Heart left ventricle (tissue), 13 donors: ENCODE data around the gene ZNF337.

ENCODE experiments used
- POLR2A ChIP-seq, 2 donors: fragments of 450-650 bp; IDR thresholded peaks; one replicate each; pipeline ENCODE4 v1.6.1; 2017; ENCODE audit warnings: antibody characterized with exemption in 2 of 2, mild to moderate bottlenecking in 2 of 2, moderate library complexity in 2 of 2
- TF ChIP-seq, protein P1 (sequence below), 12 donors: fragments of 200-600 bp; sonication (generic) in 4 of 12; IDR thresholded peaks; one replicate each; pipeline versions ENCODE4 v1.5.0 to v1.8.0; 2018 to 2022; ENCODE audit warnings: antibody characterized with exemption in 12 of 12, mild to moderate bottlenecking in 5 of 12
- donor health status: ischemic (EF 13 %, LVEDD 7.1; RV severe dilation, severe dysfunction).
- donor health status: DM: no; HTN: yes; CAD: no.
- donor health status: DM: no; HTN: no; CAD: no.
- donor health status: ischemic (EF 25% LVEDD 6.9; RV normal size, moderate dysfunction).
- donor health status: ischemic (EF 25% LVEDD 5.7; RV mildly dilated, moderate dysfunction).
- donor health status: ischemic (EF 35%, LVEDD 5.7; RV mildly dilated, moderate dysfunction).
- donor health status: nonischemic (EF 11% LVEDD 7.7; RV severe dilation, severe dysfunction).
- donor health status: DM: yes; HTN: yes; CAD: no.
- donor health status: PGD.
- donor health status: ischemic (EF 29% LVEDD 5.4; RV normal size, mild dysfunction).
- donor health status: nonischemic (EF 23%, LVEDD 6.1; RV moderate dilation, normal function).

DNA sequence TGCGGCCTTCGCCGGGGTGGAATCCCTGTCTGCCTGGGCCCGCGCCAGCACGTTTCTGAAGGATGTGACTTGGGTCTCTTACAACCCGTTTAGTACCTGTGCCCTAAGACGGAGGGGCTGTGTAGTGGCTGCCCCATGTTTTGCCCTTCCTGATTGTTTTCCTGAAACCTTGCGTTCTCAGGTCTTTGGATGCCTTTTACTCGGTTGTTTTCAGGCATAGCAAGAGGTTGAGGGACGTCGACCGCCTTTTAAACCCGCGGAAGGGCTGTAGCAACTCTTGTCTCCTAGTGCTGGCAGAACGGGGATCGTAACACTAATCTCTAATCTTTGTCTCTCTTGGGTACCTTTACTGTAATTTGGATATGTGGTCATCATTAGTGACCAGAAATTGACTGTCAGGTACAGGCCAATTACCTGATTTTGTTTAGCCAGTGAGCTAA lies 72.1 kb downstream of the ZNF337 start:
- TF ChIP-seq, protein P1, sequence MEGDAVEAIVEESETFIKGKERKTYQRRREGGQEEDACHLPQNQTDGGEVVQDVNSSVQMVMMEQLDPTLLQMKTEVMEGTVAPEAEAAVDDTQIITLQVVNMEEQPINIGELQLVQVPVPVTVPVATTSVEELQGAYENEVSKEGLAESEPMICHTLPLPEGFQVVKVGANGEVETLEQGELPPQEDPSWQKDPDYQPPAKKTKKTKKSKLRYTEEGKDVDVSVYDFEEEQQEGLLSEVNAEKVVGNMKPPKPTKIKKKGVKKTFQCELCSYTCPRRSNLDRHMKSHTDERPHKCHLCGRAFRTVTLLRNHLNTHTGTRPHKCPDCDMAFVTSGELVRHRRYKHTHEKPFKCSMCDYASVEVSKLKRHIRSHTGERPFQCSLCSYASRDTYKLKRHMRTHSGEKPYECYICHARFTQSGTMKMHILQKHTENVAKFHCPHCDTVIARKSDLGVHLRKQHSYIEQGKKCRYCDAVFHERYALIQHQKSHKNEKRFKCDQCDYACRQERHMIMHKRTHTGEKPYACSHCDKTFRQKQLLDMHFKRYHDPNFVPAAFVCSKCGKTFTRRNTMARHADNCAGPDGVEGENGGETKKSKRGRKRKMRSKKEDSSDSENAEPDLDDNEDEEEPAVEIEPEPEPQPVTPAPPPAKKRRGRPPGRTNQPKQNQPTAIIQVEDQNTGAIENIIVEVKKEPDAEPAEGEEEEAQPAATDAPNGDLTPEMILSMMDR (IDR thresholded peaks at IDR 0.05) = no peak
- no peak for TF ChIP-seq POLR2A (IDR thresholded peaks at IDR 0.05)
